ENCODE results near the gene DDX39A. TPM values are rescaled to one million over a fixed set of nuclear protein-coding genes. Genes with fewer than 3 reads are reported as not detected.

Gene DDX39A
- total and polyA plus RNA-seq, 2 donors (not counting 1 experiment from before 2014, with no cell fraction given), result 35.9 to 36.5 TPM

GRCh38 chr19:14428882-14429416, 9.8 kb upstream of the DDX39A start:
- TF ChIP-seq CTCF (conservative IDR thresholded peaks at IDR 0.05 in 1 of 2, IDR thresholded peaks at IDR 0.05 in 1 of 2; ENCODE audit: low read depth in 1 of 2, low read length in 2 of 2) (no peak), EZH2 (IDR thresholded peaks at IDR 0.05; ENCODE audit: low read length, missing control alignments) (no peak)
- H3K79me2 ChIP-seq (ENCODE audit: control insufficient read depth, insufficient read depth, low read length), result peaks cover 6% of the 10 kb centered on the region
- H3K36me3 ChIP-seq (ENCODE audit: control insufficient read depth, insufficient read depth, low read length), result no peaks in the 10 kb centered on the region
- no peak overlapping the region for H3K4me2 ChIP-seq (ENCODE audit: extremely low read depth, insufficient read depth, low read length)
- no peak overlapping the region for H2AFZ ChIP-seq (ENCODE audit: low read length)
- no peak overlapping the region for H3K4me3 ChIP-seq (replicated peaks in 1 of 4; ENCODE audit: control extremely low read depth in 1 of 4, insufficient read depth in 1 of 4, low read depth in 3 of 4, low read length in 4 of 4)
- DNase-seq (ENCODE audit: low read depth in 2 of 2), result no peak
- no peak overlapping the region for H3K27ac ChIP-seq (ENCODE audit: insufficient read depth, low read length)
- H3K4me1 ChIP-seq (ENCODE audit: control insufficient read depth, extremely low read depth, insufficient read depth, low read length), result peaks cover 2% of the 10 kb centered on the region
- no peak overlapping the region for H3K9ac ChIP-seq (ENCODE audit: insufficient read depth, low read length)
- no peaks in the 10 kb centered on the region for H3K27me3 ChIP-seq (ENCODE audit: control insufficient read depth, insufficient read depth, low read length)
- no peaks in the 10 kb centered on the region for H4K20me1 ChIP-seq (ENCODE audit: control insufficient read depth, extremely low read depth, insufficient read depth, low read length)
- H3K9me3 ChIP-seq (ENCODE audit: control insufficient read depth, insufficient read depth, low read depth, low read length), result no peaks in the 10 kb centered on the region

GRCh38 chr19:14427461-14427860, 8.3 kb upstream of the DDX39A start:
- H3K27me3 ChIP-seq (ENCODE audit: control insufficient read depth, insufficient read depth, low read length), result no peaks in the 10 kb centered on the region
- H3K79me2 ChIP-seq (ENCODE audit: control insufficient read depth, insufficient read depth, low read length), result no peaks in the 10 kb centered on the region
- H4K20me1 ChIP-seq (ENCODE audit: control insufficient read depth, extremely low read depth, insufficient read depth, low read length), result no peaks in the 10 kb centered on the region
- TF ChIP-seq EZH2 (IDR thresholded peaks at IDR 0.05; ENCODE audit: low read length, missing control alignments), result no peak
- TF ChIP-seq CTCF (conservative IDR thresholded peaks at IDR 0.05 in 1 of 2, IDR thresholded peaks at IDR 0.05 in 1 of 2; ENCODE audit: low read depth in 1 of 2, low read length in 2 of 2), result no peak
- H3K4me3 ChIP-seq (replicated peaks in 1 of 4; ENCODE audit: control extremely low read depth in 1 of 4, insufficient read depth in 1 of 4, low read depth in 3 of 4, low read length in 4 of 4), result no peak overlapping the region
- DNase-seq (ENCODE audit: low read depth in 2 of 2), result no peak
- no peak overlapping the region for H3K4me2 ChIP-seq (ENCODE audit: extremely low read depth, insufficient read depth, low read length)
- no peaks in the 10 kb centered on the region for H3K36me3 ChIP-seq (ENCODE audit: control insufficient read depth, insufficient read depth, low read length)
- no peaks in the 10 kb centered on the region for H3K4me1 ChIP-seq (ENCODE audit: control insufficient read depth, extremely low read depth, insufficient read depth, low read length)
- no peak overlapping the region for H2AFZ ChIP-seq (ENCODE audit: low read length)
- no peak overlapping the region for H3K9ac ChIP-seq (ENCODE audit: insufficient read depth, low read length)
- H3K27ac ChIP-seq (ENCODE audit: insufficient read depth, low read length), result no peak overlapping the region
- H3K9me3 ChIP-seq (ENCODE audit: control insufficient read depth, insufficient read depth, low read depth, low read length), result no peaks in the 10 kb centered on the region

GRCh38 chr19:14425696-14426138, 6.6 kb upstream of the DDX39A start:
- H3K36me3 ChIP-seq (ENCODE audit: control insufficient read depth, insufficient read depth, low read length), result no peaks in the 10 kb centered on the region
- H3K9me3 ChIP-seq (ENCODE audit: control insufficient read depth, insufficient read depth, low read depth, low read length), result no peaks in the 10 kb centered on the region
- H3K4me3 ChIP-seq (replicated peaks in 1 of 4; ENCODE audit: control extremely low read depth in 1 of 4, insufficient read depth in 1 of 4, low read depth in 3 of 4, low read length in 4 of 4), result no peak overlapping the region
- no peaks in the 10 kb centered on the region for H3K79me2 ChIP-seq (ENCODE audit: control insufficient read depth, insufficient read depth, low read length)
- H2AFZ ChIP-seq (ENCODE audit: low read length), result peak overlapping the region; percentile 35
- TF ChIP-seq CTCF (conservative IDR thresholded peaks at IDR 0.05 in 1 of 2, IDR thresholded peaks at IDR 0.05 in 1 of 2; ENCODE audit: low read depth in 1 of 2, low read length in 2 of 2) (no peak), EZH2 (IDR thresholded peaks at IDR 0.05; ENCODE audit: low read length, missing control alignments) (no peak)
- H3K9ac ChIP-seq (ENCODE audit: insufficient read depth, low read length), result no peak overlapping the region
- no peaks in the 10 kb centered on the region for H3K4me1 ChIP-seq (ENCODE audit: control insufficient read depth, extremely low read depth, insufficient read depth, low read length)
- no peaks in the 10 kb centered on the region for H3K27me3 ChIP-seq (ENCODE audit: control insufficient read depth, insufficient read depth, low read length)
- peak; percentile 59 to 61 for DNase-seq (ENCODE audit: low read depth in 2 of 2)
- no peaks in the 10 kb centered on the region for H4K20me1 ChIP-seq (ENCODE audit: control insufficient read depth, extremely low read depth, insufficient read depth, low read length)
- no peak overlapping the region for H3K27ac ChIP-seq (ENCODE audit: insufficient read depth, low read length)
- H3K4me2 ChIP-seq (ENCODE audit: extremely low read depth, insufficient read depth, low read length), result no peak overlapping the region
